ENCODE data around the gene TNFRSF1A.

The TNFRSF1A gene

DNA sequence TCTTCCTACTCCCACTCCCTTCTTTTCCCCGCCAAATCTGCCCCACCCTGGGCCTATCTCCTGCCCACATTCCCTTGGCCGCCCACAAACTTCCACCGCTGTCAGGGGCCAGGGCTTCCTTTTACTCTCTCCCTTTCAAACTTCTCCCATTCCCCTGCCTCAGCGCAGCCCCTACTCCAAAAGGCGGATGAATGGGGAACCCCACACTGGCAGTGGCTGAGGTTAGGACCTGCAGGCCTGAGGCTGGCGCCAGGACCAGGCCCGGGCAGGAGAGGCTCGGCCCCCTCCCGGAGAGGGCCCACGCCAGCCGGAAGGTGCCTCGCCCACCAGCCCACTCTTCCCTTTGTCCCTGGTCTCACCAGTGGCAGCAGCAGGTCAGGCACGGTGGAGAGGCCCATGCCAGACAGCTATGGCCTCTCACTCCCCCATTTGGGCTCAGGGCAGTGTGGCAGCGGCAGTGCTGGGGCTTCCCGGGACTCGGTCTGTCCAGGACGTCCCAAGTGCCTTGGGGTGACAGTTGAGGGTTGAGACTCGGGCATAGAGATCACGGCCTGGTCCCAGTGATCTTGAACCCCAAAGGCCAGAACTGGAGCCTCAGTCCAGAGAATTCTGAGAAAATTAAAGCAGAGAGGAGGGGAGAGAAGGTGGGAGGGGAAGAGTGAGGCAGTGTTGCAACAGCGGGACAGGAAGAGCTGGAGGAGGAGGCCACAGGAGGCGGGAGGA lies at the start of gene TNFRSF1A:
TSS of gene TNFRSF1A (minus strand) at position 660 of the 723 bp plus-strand sequence. CDS start at position 398, 262 bp downstream.
- Histone ChIP-seq H3K4me3 (ENCODE audit: low read depth, low read length) (peak within 1 kb of the TSS; percentile 89), H3K4me1 (ENCODE audit: control insufficient read depth, insufficient read depth, low read length) (peaks cover 65% of the 10 kb centered on the region), H3K9me3 (ENCODE audit: control insufficient read depth, insufficient read depth, low read depth, low read length) (no peaks in the 10 kb centered on the region), H3K27me3 (ENCODE audit: control insufficient read depth, insufficient read depth, low read length) (no peaks in the 10 kb centered on the region), H3K27ac (ENCODE audit: low read depth, low read length) (peak within 1 kb of the TSS; percentile 78; the same call in 1 of the 2 replicates), H3K36me3 (ENCODE audit: control insufficient read depth, insufficient read depth, low read length) (no peaks in the 10 kb centered on the region), H3K9ac (ENCODE audit: low read length) (peak within 1 kb of the TSS; percentile 89)

DNA sequence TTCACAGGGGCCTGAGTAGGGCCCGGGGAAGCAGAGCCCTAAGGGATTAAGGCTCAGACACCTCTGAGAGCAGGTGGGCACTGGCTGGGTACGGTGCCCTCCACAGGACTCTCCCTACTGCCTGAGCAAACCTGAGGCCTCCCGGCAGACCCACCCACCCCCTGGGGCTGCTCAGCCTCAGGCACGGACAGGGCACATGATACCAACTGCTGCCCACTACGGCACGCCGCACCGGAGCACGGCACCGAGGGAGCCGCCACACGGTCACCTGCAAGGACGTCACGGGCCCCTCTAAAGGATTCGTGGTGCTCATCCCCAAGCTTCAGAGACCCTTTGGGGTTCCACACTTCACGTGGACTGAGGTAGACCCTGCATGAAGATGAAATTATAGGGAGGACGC lies 49.1 kb upstream of the TNFRSF1A start:
- H3K9me3 ChIP-seq (ENCODE audit: control insufficient read depth, insufficient read depth, low read depth, low read length): no peaks in the 10 kb centered on the region
- H3K27ac ChIP-seq (ENCODE audit: low read depth, low read length): no peak overlapping the region
- H3K4me1 ChIP-seq (ENCODE audit: control insufficient read depth, insufficient read depth, low read length): peaks cover 18% of the 10 kb centered on the region
- no peaks in the 10 kb centered on the region for H3K36me3 ChIP-seq (ENCODE audit: control insufficient read depth, insufficient read depth, low read length)
- no peak overlapping the region for H3K9ac ChIP-seq (ENCODE audit: low read length)
- H3K27me3 ChIP-seq (ENCODE audit: control insufficient read depth, insufficient read depth, low read length): no peaks in the 10 kb centered on the region
- no peak overlapping the region for H3K4me3 ChIP-seq (ENCODE audit: low read depth, low read length)

DNA sequence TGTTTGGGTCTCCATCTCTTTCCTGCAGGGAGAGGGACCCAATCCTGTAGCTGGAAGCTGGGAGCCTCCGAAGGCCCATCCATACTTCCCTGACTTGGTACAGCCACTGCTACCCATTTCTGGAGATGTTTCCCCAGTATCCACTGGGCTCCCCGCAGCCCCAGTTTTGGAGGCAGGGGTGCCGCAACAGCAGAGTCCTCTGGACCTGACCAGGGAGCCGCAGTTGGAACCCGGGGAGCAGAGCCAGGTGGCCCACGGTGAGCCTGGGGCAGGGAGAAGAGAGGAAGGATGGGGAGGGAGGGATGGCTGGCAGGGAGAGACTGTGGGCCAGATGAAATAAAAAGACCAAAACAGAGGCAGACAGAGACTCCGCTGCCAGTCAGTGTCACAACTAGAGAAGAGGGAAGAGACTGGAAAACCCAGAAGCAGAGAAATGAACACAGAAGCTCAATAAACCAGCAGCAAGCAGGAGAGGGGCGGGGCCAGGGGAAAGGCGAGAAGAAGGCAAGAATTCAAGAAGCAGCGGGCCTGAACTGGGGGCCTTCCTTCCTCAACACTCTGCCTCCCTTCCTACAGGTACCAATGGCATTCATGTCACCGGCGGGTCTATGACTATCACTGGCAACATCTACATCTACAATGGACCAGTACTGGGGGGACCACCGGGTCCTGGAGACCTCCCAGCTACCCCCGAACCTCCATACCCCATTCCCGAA lies 48.4 kb upstream of the TNFRSF1A start:
- H3K36me3 ChIP-seq (ENCODE audit: control insufficient read depth, insufficient read depth, low read length): no peaks in the 10 kb centered on the region
- peaks cover 14% of the 10 kb centered on the region for H3K4me1 ChIP-seq (ENCODE audit: control insufficient read depth, insufficient read depth, low read length)
- no peak overlapping the region for H3K4me3 ChIP-seq (ENCODE audit: low read depth, low read length)
- no peak overlapping the region for H3K9ac ChIP-seq (ENCODE audit: low read length)
- H3K9me3 ChIP-seq (ENCODE audit: control insufficient read depth, insufficient read depth, low read depth, low read length): no peaks in the 10 kb centered on the region
- H3K27me3 ChIP-seq (ENCODE audit: control insufficient read depth, insufficient read depth, low read length): no peaks in the 10 kb centered on the region
- no peak overlapping the region for H3K27ac ChIP-seq (ENCODE audit: low read depth, low read length)

DNA sequence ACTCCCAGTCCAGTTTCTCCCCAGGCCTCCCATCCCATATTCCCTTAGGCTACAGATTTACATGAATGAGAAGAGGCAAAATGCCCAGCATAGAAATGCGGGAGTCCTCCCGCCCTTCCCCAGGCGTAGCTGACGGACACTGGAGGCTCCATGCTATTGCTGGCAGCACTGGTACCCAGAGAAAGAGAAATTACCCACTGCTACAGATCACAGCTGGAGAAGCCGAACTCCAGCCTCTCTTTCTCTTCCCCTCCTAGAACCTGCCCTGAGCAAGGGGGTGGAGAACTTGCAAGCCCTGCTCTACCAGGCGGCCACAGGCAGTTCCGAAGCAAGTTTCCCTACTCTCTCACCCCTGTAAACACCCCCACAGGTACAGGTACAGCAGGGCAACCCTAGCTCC lies 45.7 kb upstream of the TNFRSF1A start:
- Histone ChIP-seq H3K9ac (ENCODE audit: low read length) (no peak overlapping the region), H3K4me3 (ENCODE audit: low read depth, low read length) (no peak overlapping the region), H3K36me3 (ENCODE audit: control insufficient read depth, insufficient read depth, low read length) (no peaks in the 10 kb centered on the region), H3K9me3 (ENCODE audit: control insufficient read depth, insufficient read depth, low read depth, low read length) (no peaks in the 10 kb centered on the region), H3K27ac (ENCODE audit: low read depth, low read length) (no peak overlapping the region), H3K27me3 (ENCODE audit: control insufficient read depth, insufficient read depth, low read length) (peaks cover 18% of the 10 kb centered on the region), H3K4me1 (ENCODE audit: control insufficient read depth, insufficient read depth, low read length) (peaks cover 36% of the 10 kb centered on the region)

DNA sequence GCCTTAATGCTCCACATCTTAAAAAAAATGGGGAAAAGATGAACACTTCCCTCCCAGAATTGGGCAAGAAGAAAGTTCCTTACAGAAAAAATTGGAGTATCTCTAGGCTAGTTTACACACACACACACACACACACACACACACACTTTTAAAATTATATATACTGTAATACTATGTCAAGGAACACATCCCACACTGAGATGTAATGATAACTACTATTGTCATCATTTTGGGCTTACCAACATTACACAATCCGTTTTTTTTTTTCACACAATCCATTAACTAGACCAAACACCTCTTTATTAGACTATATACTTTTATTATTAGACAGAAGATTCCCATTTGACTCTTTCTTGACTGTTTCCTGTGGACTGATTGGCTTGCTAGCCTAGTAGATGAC lies 44.6 kb upstream of the TNFRSF1A start:
- H3K4me1 ChIP-seq (ENCODE audit: control insufficient read depth, insufficient read depth, low read length): peaks cover 43% of the 10 kb centered on the region
- no peak overlapping the region for H3K4me3 ChIP-seq (ENCODE audit: low read depth, low read length)
- H3K27ac ChIP-seq (ENCODE audit: low read depth, low read length): no peak overlapping the region
- no peaks in the 10 kb centered on the region for H3K36me3 ChIP-seq (ENCODE audit: control insufficient read depth, insufficient read depth, low read length)
- no peaks in the 10 kb centered on the region for H3K9me3 ChIP-seq (ENCODE audit: control insufficient read depth, insufficient read depth, low read depth, low read length)
- H3K9ac ChIP-seq (ENCODE audit: low read length): no peak overlapping the region
- H3K27me3 ChIP-seq (ENCODE audit: control insufficient read depth, insufficient read depth, low read length): peaks cover 21% of the 10 kb centered on the region

DNA sequence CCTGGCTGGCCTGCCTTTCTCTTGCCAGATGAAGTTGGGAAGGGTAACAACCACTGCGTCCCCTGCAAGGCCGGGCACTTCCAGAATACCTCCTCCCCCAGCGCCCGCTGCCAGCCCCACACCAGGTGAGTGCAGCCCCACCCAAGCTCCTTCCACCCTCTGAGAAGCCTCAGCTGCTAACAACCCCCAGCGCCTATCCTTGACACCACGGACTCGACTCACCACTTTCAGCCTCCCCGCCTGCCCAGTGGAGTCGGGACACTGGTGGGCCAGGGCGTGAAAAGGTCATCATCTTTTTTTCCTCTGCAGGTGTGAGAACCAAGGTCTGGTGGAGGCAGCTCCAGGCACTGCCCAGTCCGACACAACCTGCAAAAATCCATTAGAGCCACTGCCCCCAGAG lies 44.2 kb upstream of the TNFRSF1A start:
- no peaks in the 10 kb centered on the region for H3K9me3 ChIP-seq (ENCODE audit: control insufficient read depth, insufficient read depth, low read depth, low read length)
- no peak overlapping the region for H3K9ac ChIP-seq (ENCODE audit: low read length)
- H3K36me3 ChIP-seq (ENCODE audit: control insufficient read depth, insufficient read depth, low read length): no peaks in the 10 kb centered on the region
- no peak overlapping the region for H3K4me3 ChIP-seq (ENCODE audit: low read depth, low read length)
- peaks cover 24% of the 10 kb centered on the region for H3K27me3 ChIP-seq (ENCODE audit: control insufficient read depth, insufficient read depth, low read length)
- H3K27ac ChIP-seq (ENCODE audit: low read depth, low read length): no peak overlapping the region
- H3K4me1 ChIP-seq (ENCODE audit: control insufficient read depth, insufficient read depth, low read length): peaks cover 47% of the 10 kb centered on the region

DNA sequence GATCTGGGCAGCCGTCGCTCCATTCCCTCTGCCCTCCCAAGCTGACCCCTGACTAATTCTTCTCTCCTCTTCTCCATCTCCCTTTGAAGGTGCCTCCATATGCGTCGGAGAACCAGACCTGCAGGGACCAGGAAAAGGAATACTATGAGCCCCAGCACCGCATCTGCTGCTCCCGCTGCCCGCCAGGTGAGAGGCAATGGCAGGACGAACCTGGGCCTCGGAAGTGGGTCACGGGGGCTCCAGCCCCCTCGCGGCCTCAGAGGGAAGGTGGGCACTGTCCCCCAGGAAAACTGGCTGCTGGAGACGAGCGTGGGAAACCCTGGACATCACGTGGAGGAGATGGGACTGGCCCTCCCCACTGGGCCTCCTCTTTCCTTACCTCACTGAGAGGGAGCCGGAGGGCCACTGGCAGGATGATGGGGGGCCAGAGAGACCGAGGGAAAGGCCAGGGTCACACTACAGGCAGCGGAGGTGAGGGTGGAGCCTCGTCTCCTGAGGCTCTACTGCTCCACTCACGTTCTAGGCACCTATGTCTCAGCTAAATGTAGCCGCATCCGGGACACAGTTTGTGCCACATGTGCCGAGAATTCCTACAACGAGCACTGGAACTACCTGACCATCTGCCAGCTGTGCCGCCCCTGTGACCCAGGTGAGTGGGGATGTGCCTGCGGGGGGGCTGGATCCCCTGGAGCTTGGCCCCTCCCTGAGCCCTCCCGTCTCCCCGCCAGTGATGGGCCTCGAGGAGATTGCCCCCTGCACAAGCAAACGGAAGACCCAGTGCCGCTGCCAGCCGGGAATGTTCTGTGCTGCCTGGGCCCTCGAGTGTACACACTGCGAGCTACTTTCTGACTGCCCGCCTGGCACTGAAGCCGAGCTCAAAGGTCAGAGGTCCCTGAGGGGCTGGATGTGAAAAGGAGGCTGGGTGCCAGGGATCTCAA lies 42.9 kb upstream of the TNFRSF1A start:
- Histone ChIP-seq H3K9me3 (ENCODE audit: control insufficient read depth, insufficient read depth, low read depth, low read length) (no peaks in the 10 kb centered on the region), H3K36me3 (ENCODE audit: control insufficient read depth, insufficient read depth, low read length) (no peaks in the 10 kb centered on the region), H3K27me3 (ENCODE audit: control insufficient read depth, insufficient read depth, low read length) (peaks cover 26% of the 10 kb centered on the region), H3K4me3 (ENCODE audit: low read depth, low read length) (no peak overlapping the region), H3K9ac (ENCODE audit: low read length) (peak overlapping the region; percentile 3), H3K4me1 (ENCODE audit: control insufficient read depth, insufficient read depth, low read length) (peaks cover 42% of the 10 kb centered on the region), H3K27ac (ENCODE audit: low read depth, low read length) (no peak overlapping the region)

DNA sequence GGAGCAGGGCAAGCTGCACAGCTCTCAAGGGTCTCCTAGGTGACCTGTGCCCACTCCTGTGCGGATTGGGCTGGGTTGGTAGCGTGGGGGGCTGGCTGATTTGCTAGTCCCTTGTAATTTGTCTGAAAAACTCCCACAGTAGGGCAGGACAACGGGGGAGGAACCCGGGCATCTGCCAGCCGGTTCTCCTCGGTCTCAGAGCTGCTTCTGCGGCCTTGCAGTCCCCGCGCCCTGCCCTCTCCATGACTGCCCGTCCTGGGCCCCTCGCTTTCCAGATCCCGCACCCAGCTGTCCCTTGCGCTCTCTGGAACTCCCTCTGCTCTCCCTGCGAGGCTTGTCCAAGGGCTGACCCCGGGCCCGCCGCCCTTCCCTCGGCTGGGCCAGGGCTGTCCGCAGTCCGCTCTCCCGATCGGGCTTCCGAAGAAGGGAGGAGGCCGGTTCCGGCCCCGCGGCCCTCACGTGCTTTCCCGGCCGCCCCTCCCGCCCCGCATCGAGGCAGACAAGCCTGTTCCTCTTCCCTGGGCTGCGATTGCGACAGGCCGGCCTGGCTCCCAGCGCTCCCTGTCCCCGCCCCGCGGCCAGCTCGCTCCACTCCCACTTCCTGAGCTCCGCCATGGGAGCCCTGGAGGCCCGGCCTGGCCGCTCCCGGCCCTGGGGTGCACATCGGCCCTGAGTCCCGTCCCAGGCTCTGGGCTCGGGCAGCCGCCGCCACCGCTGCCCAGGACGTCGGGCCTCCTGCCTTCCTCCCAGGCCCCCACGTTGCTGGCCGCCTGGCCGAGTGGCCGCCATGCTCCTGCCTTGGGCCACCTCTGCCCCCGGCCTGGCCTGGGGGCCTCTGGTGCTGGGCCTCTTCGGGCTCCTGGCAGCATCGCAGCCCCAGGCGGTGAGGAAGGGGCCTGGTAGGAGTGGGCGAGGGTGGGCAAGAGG lies 42.0 kb upstream of the TNFRSF1A start, which contains the start of gene LTBR:
TSS of gene LTBR (plus strand) at position 591 of the 927 bp plus-strand sequence. CDS start at position 788, 197 bp downstream.
- no peaks in the 10 kb centered on the region for H3K36me3 ChIP-seq (ENCODE audit: control insufficient read depth, insufficient read depth, low read length)
- H3K4me1 ChIP-seq (ENCODE audit: control insufficient read depth, insufficient read depth, low read length): peaks cover 42% of the 10 kb centered on the region
- peaks cover 26% of the 10 kb centered on the region for H3K27me3 ChIP-seq (ENCODE audit: control insufficient read depth, insufficient read depth, low read length)
- peak within 1 kb of the TSS; percentile 3 for H3K9ac ChIP-seq (ENCODE audit: low read length)
- H3K27ac ChIP-seq (ENCODE audit: low read depth, low read length): 0 out of 2 replicates have a peak within 1 kb of the TSS, but pooled peaks have one; percentile 8
- H3K9me3 ChIP-seq (ENCODE audit: control insufficient read depth, insufficient read depth, low read depth, low read length): no peaks in the 10 kb centered on the region
- peak within 1 kb of the TSS; percentile 9; the same call in 1 of the 2 replicates for H3K4me3 ChIP-seq (ENCODE audit: low read depth, low read length)

DNA sequence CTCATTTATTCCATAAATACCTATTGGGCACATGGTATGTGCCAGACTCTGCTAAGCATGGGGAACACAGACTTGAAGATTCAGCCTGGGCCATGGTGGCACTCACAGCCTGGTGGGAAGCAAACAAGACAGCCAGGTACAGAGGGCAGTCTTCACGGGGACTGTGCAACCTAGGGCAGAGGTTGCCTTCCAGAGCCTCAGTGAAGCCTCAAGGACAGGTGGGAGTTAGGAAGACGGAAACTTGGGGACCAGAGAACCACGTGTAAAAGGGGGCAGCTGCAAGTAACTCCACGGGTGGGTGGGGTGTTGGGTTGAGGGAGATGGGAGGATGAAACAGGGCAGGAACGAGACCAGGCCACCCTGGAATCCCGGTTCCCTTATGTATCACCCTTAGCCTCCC lies 41.1 kb upstream of the TNFRSF1A start:
- H3K27me3 ChIP-seq (ENCODE audit: control insufficient read depth, insufficient read depth, low read length): peaks cover 26% of the 10 kb centered on the region
- H3K9ac ChIP-seq (ENCODE audit: low read length): no peak overlapping the region
- no peak overlapping the region for H3K4me3 ChIP-seq (ENCODE audit: low read depth, low read length)
- peaks cover 41% of the 10 kb centered on the region for H3K4me1 ChIP-seq (ENCODE audit: control insufficient read depth, insufficient read depth, low read length)
- no peaks in the 10 kb centered on the region for H3K9me3 ChIP-seq (ENCODE audit: control insufficient read depth, insufficient read depth, low read depth, low read length)
- no peak overlapping the region for H3K27ac ChIP-seq (ENCODE audit: low read depth, low read length)
- H3K36me3 ChIP-seq (ENCODE audit: control insufficient read depth, insufficient read depth, low read length): no peaks in the 10 kb centered on the region

DNA sequence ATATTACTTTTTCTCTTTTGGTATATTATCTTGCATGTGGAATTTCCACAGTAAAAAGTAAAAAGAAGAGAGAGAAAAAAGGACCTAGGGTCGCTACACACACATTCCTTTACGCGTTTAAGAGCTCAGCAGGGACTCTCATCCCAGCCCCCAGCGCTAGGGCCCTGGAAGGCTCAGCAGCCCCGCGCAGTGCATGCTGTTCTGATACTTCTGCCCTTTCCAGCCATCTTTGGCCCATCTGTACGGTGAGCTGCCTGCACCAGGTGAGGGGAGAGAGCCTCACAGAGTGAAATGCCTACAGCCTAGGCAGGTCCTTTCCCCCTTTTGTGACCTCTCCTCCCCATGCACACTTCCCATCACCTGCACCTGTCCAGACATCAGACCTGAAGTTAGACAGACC lies 40.5 kb upstream of the TNFRSF1A start:
- H3K36me3 ChIP-seq (ENCODE audit: control insufficient read depth, insufficient read depth, low read length): no peaks in the 10 kb centered on the region
- peaks cover 26% of the 10 kb centered on the region for H3K27me3 ChIP-seq (ENCODE audit: control insufficient read depth, insufficient read depth, low read length)
- no peak overlapping the region for H3K9ac ChIP-seq (ENCODE audit: low read length)
- H3K9me3 ChIP-seq (ENCODE audit: control insufficient read depth, insufficient read depth, low read depth, low read length): no peaks in the 10 kb centered on the region
- peaks cover 40% of the 10 kb centered on the region for H3K4me1 ChIP-seq (ENCODE audit: control insufficient read depth, insufficient read depth, low read length)
- H3K4me3 ChIP-seq (ENCODE audit: low read depth, low read length): no peak overlapping the region
- no peak overlapping the region for H3K27ac ChIP-seq (ENCODE audit: low read depth, low read length)
